ENCODE measurements around the gene MAPK8IP2. TPM values are rescaled to one million over a fixed set of nuclear protein-coding genes. Genes with fewer than 3 reads are reported as not detected.

MAPK8IP2 gene
- total RNA-seq, 1 experiment from 2014 or later: 6.4 TPM

DNA sequence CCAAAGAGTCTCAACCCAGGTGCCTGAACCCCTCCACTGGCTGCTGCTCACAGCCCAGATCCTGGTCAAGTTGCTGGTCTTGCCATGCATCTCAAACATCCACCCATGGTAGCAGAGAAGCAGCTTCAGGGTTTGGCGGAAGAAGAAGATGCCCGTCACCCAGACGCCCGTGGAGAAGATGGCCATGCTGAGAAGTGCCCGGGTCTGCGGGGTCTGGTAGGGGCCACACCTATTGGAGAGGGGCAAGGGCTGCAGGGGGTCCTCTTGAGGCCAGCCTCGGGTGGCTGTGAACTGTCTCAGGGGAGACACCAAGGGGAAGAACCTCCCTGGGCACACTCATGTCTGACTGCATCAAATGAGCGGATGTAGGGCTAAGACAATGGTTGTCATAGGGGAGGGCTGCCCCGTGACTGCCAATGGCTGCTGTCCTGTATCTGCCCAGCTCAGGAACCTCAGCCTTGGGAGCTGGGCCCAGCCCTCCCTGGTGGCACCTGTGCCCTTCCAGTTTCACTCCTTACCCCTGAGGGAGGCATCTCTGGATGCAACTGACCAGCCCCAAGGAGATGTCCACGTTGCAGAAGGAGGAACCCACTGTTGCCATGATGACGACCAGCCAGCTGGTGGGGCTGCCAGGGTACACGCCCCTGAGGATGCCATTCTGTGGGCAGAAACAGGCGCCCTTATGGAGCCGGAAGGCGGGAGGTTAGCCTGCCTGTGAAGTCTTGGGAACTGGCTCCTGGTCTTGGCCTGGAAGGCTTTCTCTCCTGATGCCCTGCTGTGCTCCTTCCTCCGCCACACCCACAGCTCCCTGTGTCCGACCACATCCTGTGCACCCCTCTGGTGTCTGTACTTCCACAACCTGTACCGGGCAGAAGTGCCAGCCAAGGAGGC, 23.5 kb upstream of the MAPK8IP2 start:
- CTCF ChIA-PET: interaction anchor here (2.8 kb wide), 1 partner anchor 44 kb away, joined by 16 read pairs; no protein-coding TSS in a partner anchor

More for the DNA sequence above, 23.5 kb upstream of the MAPK8IP2 start:
- Histone ChIP-seq H3K36me3 (ENCODE audit: control insufficient read depth in 1 of 2, insufficient read depth in 2 of 2, low read length in 2 of 2) (no peaks in the 10 kb centered on the region; a peak in 2 of 4 replicates), H3K27ac (ENCODE audit: low read depth, low read length) (no peak overlapping the region), H3K9ac (ENCODE audit: low read length) (no peak overlapping the region), H3K9me2 (ENCODE audit: insufficient read depth) (no peaks in the 10 kb centered on the region), H3K27me3 (ENCODE audit: insufficient read depth, low read length) (no peaks in the 10 kb centered on the region), H3K4me1 (ENCODE audit: control insufficient read depth in 1 of 2, insufficient read depth in 2 of 2, low read length in 2 of 2) (peaks cover 5 to 14% of the 10 kb centered on the region in 2 experiments), H3K9me3 (ENCODE audit: control insufficient read depth in 1 of 2, insufficient read depth in 1 of 2, low read depth in 1 of 2, low read length in 2 of 2) (no peaks in the 10 kb centered on the region), H2AFZ (ENCODE audit: low read depth, low read length, poor library complexity, severe bottlenecking) (no peak overlapping the region), H3K4me3 (replicated peaks in 1 of 2; ENCODE audit: low read depth in 1 of 2, low read length in 2 of 2) (no peak overlapping the region), H3K79me2 (ENCODE audit: insufficient read depth, low read length) (peaks cover 6% of the 10 kb centered on the region; the same call in 1 of the 2 replicates), H3K4me2 (ENCODE audit: low read length) (no peak overlapping the region), H4K20me1 (ENCODE audit: insufficient read depth) (no peaks in the 10 kb centered on the region)
- BruUV-seq (replicated peaks): no TSS peak
- RAD21 ChIA-PET (ENCODE audit: low non-redundant PET in 1 of 2, low total read pairs in 2 of 2, uncharacterized antibody in 2 of 2, unreplicated experiment in 2 of 2): interaction anchor here in 1 of 2 experiments (1.3 kb wide), 1 partner anchor 44 kb away, joined by 4 read pairs; no protein-coding TSS in a partner anchor
- POLR2A ChIA-PET: no interaction called here
- no peak for ATAC-seq
- TF ChIP-seq CBX3 (IDR thresholded peaks at IDR 0.05; ENCODE audit: low read depth) (no peak), CTCF (IDR thresholded peaks at IDR 0.05 in 2 of 3, conservative IDR thresholded peaks at IDR 0.05 in 1 of 3; ENCODE audit: borderline replicate concordance in 1 of 3, insufficient read depth in 1 of 3, low read depth in 2 of 3, low read length in 2 of 3) (no peak), ZBTB33 (IDR thresholded peaks at IDR 0.05; ENCODE audit: extremely low read depth, insufficient replicate concordance, low read length) (no peak), YY1 (IDR thresholded peaks at IDR 0.05; ENCODE audit: extremely low read depth, insufficient replicate concordance, low read depth, low read length) (no peak), EGR1 (IDR thresholded peaks at IDR 0.05; ENCODE audit: low read depth) (no peak), CEBPB (IDR thresholded peaks at IDR 0.05; ENCODE audit: low read depth) (no peak)
- no peak for DNase-seq (ENCODE audit: low read depth, low spot score)
- intact Hi-C loops (cut with micrococcal nuclease): loop anchor here (1.0 kb wide), 2 partner anchors 43 to 114 kb away; no protein-coding TSS in a partner anchor
